ENCODE results near the gene SYT12.

GRCh38 chr11:67034350-67034749 lies 11.4 kb downstream of the SYT12 start:
- TF ChIP-seq CTCF (IDR thresholded peaks at IDR 0.05; ENCODE audit: poor library complexity, severe bottlenecking) (no peak), REST (IDR thresholded peaks at IDR 0.05; ENCODE audit: borderline replicate concordance) (no peak)

Data from neural cell (in vitro differentiated cells).